HG03442 (cell line): ENCODE data around the gene PODNL1.

Experiments
- ATAC-seq: cut with Tn5 transposase; IDR thresholded peaks from one replicate; pipeline ENCODE4 v1.9.1; 2021; ENCODE audit warnings: mild to moderate bottlenecking, moderate library complexity; ENCODE audit not compliant: unreplicated experiment

PODNL1 gene

DNA sequence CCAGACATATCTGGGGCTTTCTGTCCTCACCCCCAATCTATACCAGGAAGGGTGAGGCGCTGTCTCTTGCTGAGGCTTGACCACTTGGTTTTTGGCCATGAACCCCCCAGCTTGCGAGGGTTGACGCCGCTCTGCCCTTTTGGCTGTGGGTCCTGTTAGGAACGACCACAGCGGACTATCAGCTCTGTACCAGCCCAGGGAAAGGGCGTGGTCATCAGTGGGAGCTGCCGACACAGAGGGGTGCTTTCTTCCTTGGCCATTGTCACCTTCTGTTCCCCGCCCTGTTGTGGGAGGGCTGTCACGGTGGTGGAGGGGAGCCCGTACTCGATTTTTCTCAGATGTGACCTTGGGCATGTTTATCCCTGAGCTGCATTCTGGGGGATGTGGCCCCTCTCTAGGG lies 19.8 kb upstream of the PODNL1 start:
- ATAC-seq: no peak

DNA sequence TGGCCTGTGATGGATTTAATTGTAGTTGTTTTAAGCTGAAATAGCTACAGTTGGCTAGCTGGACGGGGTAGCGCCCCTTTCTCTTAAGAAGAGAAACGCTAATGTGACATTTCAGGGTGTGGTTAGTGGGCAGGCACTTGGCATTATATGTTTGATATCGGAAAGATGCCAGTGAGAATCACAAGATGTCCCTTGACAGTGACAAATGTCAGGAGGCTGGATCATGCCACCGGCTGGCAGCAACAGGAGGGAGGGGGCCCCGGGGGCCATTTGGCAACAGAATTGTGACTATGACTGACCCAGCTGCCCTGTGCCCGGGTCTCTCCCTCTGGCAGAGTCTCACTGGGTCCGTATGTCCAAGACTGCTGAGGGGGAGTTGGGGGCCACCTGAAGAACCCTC lies 18.8 kb upstream of the PODNL1 start:
- no peak for ATAC-seq

DNA sequence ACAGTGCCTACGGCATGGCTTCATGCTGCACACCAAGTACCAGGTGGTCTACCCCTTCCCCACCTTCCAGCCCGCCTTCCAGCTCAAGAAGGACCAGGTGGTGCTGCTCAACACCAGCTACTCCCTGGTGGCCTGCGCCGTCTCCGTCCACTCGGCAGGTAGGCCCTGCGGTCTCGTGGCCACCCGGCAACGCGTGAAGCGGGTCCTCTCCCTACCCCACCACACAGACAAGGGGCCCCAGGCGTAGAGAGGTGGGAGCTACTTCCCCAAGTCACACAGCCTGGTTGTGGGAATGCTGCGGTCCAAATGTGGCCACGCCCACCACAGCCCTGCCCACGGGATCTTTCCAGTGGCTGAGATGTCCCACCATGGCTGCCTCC lies 18.1 kb upstream of the PODNL1 start:
- ATAC-seq: no peak

DNA sequence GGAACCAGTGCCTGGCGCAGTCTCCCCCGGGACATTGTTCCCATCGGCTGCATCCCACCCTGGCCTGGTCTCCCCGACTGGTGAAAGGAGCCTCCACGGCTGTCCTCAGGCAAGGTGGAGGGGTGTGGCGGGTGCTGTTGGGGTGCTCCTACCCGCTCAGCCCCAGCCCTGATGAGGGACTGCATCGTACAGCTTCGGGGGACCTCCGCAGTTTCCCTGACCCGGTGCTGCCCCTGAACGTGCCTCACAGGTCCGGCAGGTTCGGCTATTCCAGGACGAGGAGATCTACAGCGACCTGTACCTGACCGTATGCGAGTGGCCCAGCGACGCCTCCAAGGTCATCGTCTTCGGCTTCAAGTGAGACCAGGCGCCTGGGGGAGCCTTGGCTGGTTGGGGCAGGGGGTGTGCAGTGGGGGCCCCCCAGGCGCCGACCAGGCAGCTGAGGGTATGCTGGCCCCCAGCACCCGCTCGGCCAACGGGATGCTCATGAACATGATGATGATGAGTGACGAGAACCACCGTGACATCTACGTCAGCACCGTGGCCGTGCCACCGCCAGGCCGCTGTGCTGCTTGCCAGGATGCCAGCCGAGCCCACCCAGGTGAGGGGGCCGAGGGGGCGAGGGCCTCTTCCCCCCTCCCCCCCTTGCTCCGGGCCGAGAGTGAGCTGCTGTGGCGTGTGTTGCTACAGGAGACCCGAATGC lies 17.6 kb upstream of the PODNL1 start:
- no peak for ATAC-seq

DNA sequence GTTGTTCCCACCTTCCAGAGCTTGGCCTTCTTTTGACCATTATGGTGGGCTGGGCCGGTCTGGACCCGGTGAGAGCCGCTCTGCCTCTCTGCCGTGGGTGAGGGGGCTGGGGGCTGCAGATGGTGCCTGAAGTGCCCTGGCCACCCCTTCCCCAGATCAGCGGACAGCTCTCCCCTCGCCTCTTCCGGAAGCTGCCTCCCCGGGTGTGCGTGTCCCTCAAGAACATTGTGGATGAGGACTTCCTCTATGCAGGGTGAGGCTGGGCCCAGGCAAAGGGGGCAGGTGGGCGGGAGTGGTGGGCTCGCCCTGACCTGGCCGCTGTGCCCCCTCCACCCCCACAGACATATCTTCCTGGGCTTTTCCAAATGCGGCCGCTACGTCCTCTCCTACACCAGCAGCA lies 16.0 kb upstream of the PODNL1 start:
- ATAC-seq: no peak

DNA sequence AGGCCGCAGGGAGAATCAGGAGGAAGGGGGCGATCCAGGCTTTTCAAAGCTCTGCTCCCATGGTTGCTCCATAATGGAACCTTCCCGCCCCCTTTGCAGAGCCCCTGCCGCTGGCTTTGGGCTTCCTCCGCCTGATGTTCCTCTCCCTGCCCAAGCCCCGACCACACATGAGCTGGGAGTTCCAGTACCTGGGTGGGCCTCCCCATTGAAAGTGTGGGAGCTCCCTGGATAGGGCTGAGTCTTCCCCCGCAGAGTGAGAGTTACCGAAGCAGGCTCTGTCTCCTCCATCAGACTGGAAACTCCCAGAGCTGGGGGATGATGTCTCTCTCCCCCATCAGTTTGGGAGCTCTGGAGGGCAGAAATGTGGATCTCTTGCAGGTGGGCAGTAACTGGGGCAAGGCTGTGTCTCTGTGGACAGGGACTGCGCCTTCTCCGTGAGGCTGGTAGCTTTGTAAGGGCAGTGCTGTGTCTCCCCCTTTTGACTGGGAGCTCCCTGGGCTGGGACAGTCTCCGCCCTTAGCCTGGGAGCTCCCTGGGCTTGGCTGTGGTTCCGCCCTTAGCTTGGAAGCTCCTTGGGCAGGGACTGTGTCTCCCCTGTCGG lies 14.8 kb upstream of the PODNL1 start:
- ATAC-seq: no peak

DNA sequence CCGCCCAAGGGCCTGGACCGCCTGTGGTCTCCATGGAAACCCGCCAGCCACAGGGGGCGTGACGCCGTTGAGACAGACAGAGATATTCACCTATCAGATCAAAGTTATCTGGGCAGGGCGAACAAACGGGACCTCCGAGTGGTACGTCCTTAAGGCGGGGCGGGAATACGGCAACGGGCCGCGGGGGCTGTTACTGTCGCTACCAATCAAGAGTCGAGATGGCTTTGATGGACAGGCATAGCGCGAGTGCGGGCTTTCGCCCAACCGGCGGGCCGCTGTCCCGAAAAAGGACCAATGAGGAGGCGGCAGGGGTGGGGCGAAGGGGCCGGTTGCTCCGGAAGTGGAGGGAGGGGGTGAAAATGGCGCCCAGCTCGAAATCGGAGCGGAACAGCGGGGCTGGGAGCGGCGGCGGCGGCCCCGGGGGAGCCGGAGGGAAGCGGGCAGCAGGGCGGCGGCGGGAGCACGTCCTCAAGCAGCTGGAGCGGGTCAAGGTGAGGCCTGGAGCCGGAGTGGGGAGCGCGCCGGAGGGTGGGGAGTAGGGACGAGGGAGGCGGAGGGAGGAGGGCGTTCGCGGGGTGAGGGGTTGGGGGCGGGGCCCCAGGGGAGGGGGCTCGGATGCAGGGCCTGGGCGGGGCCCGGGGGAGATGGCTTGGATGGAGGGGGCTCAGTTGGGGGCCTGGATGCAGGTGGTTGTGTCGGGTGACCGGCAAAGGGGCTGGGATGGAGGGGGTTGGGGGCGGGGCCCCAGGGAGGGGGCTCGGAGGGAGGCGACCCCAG lies 14.1 kb upstream of the PODNL1 start, which contains the start of gene DCAF15:
DCAF15 (plus strand) TSS at position 356 of the 777 bp plus-strand sequence; CDS start at position 360, 4 bp downstream.
- ATAC-seq: peak; percentile 98

DNA sequence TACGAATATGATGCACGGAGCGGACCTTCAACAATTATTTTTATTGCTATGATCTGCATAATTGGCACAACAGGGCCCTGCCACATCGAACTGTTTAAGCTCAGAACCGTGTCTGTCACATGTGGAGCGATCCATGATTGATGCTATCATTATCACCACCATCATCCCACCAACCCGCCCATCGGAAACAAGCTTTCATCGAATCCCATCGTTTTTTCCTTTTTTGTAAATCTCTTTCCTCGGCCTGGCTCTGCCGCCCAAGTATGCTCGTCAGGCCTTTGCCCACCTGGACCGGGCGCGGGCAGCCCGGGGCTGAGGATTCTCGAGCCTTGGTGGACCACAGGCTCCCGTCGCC lies 13.6 kb upstream of the PODNL1 start:
- no peak for ATAC-seq

DNA sequence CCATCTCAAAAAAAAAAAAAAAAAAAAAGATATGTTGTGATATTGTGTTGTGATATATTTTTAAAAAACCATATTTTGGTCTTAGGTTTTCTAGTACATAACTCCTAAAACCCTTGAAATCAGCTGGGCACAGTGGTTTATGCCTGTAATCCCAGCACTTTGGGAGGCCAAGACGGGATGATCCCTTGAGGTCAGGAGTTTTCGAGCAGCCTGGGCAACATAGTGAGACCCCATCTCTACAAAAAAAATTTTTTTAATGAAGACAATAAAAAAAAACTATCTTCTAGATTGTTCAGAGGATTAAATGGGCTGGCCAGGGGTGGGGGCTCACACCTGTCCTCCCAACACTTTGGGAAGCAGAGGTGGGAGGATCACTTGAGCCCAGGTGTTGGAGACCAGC lies 12.8 kb upstream of the PODNL1 start:
- ATAC-seq: no peak

DNA sequence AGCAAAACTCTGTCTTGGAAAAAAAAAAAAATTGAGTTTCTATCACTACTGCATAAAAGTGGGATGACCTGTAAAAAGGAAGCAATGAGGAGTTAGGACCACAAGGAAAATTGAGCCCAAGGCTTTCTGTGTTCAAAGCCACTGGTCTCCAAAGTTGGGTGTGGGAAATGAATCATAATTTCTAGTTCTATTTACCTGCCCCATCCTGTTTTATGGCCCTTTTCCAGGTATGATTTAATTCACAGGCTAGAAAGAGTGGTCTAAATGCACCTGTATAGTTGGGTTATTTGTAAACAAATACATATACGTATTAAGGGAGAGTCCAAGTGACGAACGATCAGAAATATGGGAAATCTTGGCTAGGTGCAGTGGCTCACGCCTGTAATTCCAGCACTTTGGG lies 8.2 kb upstream of the PODNL1 start:
- ATAC-seq: no peak

DNA sequence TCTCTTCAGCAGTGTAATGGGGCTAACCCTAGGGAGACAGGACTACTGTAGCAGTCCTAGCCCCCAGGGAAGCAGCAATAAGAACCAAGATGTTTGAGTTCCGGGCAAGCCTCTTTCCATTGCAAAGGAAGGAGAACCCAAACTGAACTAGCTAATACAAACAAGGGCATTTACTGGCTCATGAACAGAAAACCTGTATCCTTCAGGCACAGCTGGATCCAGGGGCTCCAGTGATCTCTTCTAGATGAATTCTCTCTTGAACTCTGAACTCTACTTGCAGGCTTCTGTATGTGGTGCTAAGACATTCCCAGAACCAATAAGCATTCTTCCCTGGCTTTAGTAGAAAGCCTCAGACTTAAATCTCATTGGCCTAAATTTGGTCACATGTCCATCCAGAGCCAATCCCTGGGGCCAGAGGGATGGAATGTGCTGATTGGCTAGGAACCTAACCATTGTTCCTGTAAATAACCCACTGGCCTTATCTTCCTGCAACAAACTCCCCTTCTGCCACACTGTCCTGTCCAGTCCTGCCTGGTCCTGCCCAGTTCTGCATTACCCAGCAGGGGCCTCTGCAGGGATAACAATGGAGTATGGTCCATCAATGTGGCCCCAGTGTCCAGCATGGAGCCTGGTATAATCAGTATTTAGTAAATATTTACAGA lies 3.9 kb upstream of the PODNL1 start:
- ATAC-seq: no peak

DNA sequence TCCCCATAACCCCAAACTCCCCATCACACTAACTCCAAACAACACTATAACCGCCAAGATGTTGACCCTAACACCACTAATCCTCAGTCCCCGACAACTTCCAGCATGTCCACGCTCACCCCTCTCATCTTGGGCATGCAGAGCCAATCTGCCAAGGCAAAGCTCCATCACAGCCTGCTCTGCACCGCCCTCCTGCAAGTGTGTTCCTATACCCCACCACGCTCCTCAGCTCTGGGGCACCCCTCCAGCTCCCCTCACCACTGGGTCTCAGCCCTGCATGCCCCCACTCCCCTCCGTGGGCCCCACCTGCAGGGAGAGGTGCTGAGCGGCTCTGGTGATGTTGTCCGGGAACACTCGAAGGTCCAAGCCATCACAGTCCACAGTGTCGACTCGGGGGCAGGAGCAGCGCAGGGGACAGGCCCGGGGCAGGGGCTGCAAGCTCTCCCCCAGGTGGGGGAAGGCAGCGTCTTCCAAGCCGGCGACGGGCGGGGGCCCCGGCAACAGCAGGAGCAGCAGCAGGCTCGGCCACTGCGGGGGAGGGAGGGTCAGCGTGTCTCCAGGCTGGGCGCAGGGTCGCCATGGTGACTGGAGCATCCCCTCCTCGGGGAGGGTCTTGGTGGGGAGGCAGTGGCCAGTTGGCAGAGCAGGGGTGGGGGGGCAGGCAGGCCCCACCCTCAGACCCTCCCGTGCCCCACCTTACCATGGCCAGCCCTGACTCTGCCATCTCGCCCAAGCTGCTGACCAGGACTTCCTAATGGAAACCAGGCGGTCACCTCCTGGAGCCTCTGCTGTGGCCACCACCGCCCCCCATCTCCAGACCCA lies 527 bp downstream of the PODNL1 start:
- ATAC-seq: no peak

DNA sequence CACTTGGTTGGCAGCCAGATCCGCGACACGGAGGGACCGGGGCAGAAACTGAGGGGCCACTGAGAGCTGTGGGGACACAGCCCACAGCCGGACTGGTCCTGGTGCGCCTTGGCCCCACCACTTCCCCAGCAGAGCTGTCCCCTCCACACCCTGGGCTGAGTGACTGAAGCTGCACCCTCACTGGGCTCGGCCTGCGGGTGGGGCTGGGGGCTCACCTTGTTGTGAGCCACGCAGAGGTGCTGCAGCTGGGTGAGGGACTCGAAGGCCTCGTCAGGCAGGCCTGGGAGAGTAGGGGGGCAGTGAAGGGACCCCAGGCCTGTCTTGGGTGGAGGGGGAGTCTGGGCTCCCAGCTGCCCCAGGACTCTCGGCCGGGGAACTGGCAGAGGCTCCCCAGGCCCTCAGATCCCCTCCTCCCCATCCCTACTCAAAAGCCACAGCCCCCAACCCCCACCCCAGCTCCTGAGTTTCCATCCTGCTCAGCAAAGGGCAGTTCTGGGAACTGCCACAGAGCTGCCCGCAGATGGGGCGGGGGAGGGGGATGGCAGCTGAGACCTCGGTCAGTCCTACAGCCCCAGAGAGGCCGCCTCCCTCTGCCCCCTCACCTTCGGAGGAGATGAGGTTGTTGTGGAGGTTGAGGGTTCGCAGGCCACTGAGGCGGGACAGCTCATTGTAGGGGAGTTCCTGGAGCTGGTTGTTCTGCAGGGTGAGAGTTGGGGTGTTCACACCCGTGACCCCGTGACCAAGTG lies 2.3 kb downstream of the PODNL1 start:
- ATAC-seq: no peak

DNA sequence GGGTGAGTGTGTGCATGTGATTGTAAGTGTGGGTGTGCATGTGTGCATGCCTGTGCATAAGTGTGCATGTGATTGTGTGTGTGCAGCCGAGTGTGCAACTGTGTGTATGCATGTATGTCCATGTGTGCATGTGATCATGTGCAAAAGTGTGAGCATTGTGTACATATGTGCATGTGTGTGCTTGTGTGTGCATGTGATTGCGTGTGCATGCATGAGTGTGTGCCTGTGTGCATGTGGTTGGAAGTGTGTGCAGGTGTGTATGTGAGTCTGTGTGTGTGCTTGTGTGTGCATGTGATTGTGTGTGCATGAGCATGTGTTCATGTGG lies 3.5 kb downstream of the PODNL1 start:
- ATAC-seq: no peak

DNA sequence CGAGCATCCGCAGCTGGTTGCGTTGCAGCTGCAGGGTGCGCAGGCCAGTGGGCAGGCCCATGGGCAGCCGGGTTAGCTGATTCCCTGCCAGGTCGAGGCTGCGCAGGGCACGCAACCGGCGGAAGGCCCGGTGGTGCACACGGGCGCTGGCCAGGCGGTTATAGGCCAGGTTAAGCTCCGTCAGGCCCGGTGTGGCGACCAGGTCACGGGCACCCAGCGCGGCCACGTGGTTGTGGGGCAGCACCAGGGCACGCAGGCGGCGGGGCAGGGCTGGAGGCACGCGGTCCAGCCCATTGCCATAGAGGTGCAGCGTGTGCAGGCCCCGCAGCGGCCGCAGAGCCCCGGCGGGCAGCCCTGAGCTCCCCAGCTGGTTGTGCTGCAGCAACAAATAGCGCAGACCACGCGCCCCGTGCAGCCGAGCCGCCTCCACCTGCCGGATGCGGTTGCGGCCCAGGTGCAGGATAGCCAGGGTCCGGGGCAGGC lies 5.3 kb downstream of the PODNL1 start:
- ATAC-seq: no peak

DNA sequence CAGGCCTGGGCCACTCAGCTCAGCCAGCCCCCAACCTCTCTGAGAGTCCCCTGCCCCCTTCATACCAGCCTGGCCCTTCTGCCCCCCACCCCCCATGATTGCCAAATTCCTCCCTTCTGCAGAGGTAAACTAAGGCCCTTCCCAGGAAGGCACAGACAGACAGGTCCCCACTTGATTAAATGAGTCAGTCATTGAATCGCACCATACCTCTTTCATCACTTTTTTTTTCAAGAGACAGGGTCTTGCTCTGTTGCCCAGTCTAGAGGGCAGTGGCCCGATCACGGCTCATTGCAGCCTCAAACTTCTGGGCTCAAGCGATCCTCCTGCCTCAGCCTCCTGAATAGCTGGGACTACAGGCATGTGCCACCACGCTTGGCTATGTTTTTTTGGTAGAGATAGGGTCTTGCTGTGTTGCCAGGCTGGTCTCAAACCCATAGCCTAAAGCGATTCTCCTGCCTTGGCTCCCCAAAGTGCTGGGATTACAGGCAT lies 6.0 kb downstream of the PODNL1 start:
- ATAC-seq: no peak

DNA sequence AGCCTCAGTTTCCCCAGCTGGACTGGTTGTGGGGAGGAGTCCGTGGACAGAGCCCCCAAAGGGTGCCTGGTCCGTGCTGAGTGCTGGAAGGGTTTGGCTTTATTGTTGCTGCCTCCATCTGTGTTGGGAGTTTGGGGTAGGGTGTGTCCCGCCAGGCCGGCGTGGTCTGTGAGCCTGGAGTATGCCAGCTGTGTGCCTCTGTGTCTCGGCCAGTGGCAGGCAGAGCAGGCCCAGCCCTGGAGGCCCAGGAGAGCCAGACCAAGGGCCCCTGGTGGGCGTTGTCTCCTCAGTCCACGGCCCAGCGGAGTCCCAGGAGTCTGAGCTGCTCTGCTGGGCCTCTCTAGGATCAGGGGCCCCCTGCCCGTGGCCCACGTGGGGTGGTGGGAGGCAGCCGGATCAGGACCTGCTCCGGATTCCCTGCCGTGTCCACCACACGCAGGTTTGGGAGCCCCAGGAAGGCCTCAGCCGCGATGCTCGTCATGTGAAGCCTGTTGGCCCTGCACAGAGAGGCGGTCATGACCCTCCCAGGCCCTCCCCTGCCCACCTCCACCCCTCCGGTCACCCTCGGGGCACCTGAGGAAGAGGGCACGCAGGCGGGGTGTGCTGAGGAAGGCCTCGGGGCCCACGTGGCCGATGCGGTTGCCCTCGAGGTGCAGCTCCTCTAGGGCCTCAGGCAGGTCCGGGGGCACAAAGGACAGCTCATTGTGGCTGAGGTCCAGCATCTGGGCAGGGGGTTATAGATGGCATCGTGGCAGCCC lies 6.6 kb downstream of the PODNL1 start:
- ATAC-seq: no peak

DNA sequence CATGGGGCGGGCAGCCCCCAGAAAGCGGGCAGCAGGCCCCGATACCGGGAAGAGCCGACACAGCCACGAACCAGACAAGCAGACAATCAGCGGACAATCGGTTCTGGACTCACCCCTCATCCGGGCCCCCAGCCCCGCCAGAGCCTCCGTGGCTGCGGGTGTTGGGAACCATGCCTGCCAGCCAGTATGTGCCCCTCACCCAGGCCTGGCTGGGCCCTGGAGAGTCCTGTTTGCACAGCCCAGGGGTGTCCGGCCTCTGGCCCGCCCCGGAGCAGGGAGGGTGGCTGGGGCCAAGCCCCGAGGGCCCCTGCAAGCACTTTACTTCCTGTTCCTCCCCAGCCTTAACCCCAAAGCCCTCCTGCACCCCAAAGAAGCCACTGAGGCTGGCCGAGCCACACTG lies 7.8 kb downstream of the PODNL1 start:
- ATAC-seq: no peak

DNA sequence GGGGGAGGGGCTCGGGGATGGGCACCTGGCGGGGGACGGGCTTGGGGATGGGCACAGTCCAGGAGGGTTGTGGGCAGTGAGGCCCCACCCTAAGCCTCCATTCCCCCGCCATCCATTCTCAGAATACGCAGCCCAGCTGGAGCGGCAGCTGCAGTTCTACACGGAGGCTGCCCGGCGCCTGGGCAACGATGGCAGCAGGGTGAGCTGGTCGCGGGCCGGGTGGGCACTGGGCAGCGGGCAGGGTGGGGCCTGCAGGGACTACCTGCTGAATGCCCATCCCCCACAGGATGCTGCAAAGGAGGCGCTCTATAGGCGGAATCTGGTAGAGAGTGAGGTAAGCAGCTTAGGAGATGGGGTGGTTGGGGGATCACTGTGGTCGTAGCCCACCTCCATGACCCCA lies 8.3 kb downstream of the PODNL1 start:
- no peak for ATAC-seq
